Transverse colon (tissue), 3 donors: ENCODE results near the gene SECTM1.

Experiments used
- POLR2A ChIP-seq: fragments of 450-650 bp; IDR thresholded peaks from one replicate; pipeline ENCODE4 v1.6.1; 2016; ENCODE audit warnings: antibody characterized with exemption, mild to moderate bottlenecking, moderate library complexity
- TF ChIP-seq, protein P1 (sequence below), 5 experiments: fragments of 200-600 bp in 3 of 5; fragments of 450-650 bp in 2 of 5; sonication (generic) in 3 of 5; IDR thresholded peaks; 1 replicate in 2 of 5; 2 replicates in 3 of 5; pipeline ENCODE4 v1.5.1; 2016 to 2017; ENCODE audit warnings: antibody characterized with exemption in 5 of 5, inconsistent platforms in 3 of 5, mild to moderate bottlenecking in 2 of 5, moderate library complexity in 1 of 5

DNA sequence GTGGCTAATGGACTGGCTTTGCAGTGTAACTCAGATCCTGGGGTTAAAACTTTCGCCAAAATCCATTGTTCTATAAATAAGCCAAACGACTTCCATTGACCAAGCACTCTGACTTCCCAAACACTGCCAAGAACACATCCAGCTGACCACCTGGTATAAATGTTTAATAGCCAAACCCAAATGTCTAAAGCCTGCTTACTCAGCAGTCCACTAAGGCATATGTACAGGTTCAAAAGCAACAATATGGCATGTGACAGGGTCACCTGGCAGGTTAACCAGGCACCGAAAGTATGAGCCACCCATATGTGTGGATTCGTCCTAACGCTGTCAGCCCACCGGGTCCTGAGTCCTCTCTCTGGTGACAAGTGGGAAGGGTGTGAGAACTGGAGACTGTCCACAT, 62.2 kb downstream of the SECTM1 start:
- TF ChIP-seq, protein P1, sequence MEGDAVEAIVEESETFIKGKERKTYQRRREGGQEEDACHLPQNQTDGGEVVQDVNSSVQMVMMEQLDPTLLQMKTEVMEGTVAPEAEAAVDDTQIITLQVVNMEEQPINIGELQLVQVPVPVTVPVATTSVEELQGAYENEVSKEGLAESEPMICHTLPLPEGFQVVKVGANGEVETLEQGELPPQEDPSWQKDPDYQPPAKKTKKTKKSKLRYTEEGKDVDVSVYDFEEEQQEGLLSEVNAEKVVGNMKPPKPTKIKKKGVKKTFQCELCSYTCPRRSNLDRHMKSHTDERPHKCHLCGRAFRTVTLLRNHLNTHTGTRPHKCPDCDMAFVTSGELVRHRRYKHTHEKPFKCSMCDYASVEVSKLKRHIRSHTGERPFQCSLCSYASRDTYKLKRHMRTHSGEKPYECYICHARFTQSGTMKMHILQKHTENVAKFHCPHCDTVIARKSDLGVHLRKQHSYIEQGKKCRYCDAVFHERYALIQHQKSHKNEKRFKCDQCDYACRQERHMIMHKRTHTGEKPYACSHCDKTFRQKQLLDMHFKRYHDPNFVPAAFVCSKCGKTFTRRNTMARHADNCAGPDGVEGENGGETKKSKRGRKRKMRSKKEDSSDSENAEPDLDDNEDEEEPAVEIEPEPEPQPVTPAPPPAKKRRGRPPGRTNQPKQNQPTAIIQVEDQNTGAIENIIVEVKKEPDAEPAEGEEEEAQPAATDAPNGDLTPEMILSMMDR (IDR thresholded peaks at IDR 0.05), result no peak
- no peak for TF ChIP-seq POLR2A
